ENCODE measurements around the gene IPO9.
"Not testable (repeated sequence)": the region's sequence is repeated elsewhere in the genome, so short reads cannot be mapped to it uniquely, and the experiment has no call there.

IPO9 gene

GRCh38 chr1:201850053-201850397 is 21.1 kb downstream of the IPO9 start:
- no peak for DNase-seq

- DNase-seq, result no peak
These were observed 23.0 kb downstream of the IPO9 start for GRCh38 chr1:201851949-201852348.

- DNase-seq, result not testable (repeated sequence)
These were observed 27.8 kb downstream of the IPO9 start for GRCh38 chr1:201856722-201857121.

GRCh38 chr1:201859424-201859823 is 30.5 kb downstream of the IPO9 start:
- DNase-seq, result no peak

- no peak for DNase-seq
These were observed 32.5 kb downstream of the IPO9 start for GRCh38 chr1:201861448-201861847.

- DNase-seq, result no peak
These were observed 41.4 kb downstream of the IPO9 start for GRCh38 chr1:201870397-201870796.

- DNase-seq, result no peak
These were observed 45.7 kb downstream of the IPO9 start for GRCh38 chr1:201874672-201875071.

GRCh38 chr1:201876148-201876818 is 47.3 kb downstream of the IPO9 start:
- no peak for DNase-seq

- DNase-seq, result no peak
These were observed 49.0 kb downstream of the IPO9 start for GRCh38 chr1:201877877-201878401.

- no peak for DNase-seq
These were observed 52.1 kb downstream of the IPO9 start for GRCh38 chr1:201880928-201881571.

GRCh38 chr1:201881617-201882016 is 52.7 kb downstream of the IPO9 start:
- DNase-seq, result no peak

GRCh38 chr1:201882665-201883132 is 53.7 kb downstream of the IPO9 start:
- DNase-seq, result no peak

GRCh38 chr1:201883266-201883665 is 54.3 kb downstream of the IPO9 start:
- no peak for DNase-seq

- DNase-seq, result no peak
These were observed 54.8 kb downstream of the IPO9 start for GRCh38 chr1:201883786-201884185.

- no peak for DNase-seq
These were observed 55.5 kb downstream of the IPO9 start for GRCh38 chr1:201884425-201884824.

- DNase-seq, result no peak
These were observed 56.6 kb downstream of the IPO9 start for GRCh38 chr1:201885531-201886075.

GRCh38 chr1:201886103-201886885 is 57.3 kb downstream of the IPO9 start:
- no peak for DNase-seq

GRCh38 chr1:201887116-201887866 is 58.3 kb downstream of the IPO9 start:
- DNase-seq, result no peak

GRCh38 chr1:201888282-201889089 is 59.5 kb downstream of the IPO9 start, which contains the start of gene SHISA4:
SHISA4 (plus strand) TSS chr1:201888898; CDS start chr1:201888995, 97 bp downstream.
- no peak for DNase-seq

GRCh38 chr1:201889090-201889968 is 60.4 kb downstream of the IPO9 start:
- DNase-seq, result no peak

GRCh38 chr1:201890223-201890622 is 61.3 kb downstream of the IPO9 start:
- DNase-seq, result no peak
